Stimulated activated CD4-positive, alpha-beta T cell treated with anti-CD3 and anti-CD28 coated beads, TNF-alpha, amount 100 ng/mL, for 4 hours (primary cell): ENCODE results near the gene ARPIN.
"Not testable (repeated sequence)": the region's sequence is repeated elsewhere in the genome, so short reads cannot be mapped to it uniquely, and the experiment has no call there.

ENCODE experiments used
- DNase-seq, 3 experiments: peaks; one replicate each; pipeline ENCODE4 v3.0.0-alpha.2; 2020; ENCODE audit warnings: low read depth in 3 of 3

The ARPIN gene

DNA sequence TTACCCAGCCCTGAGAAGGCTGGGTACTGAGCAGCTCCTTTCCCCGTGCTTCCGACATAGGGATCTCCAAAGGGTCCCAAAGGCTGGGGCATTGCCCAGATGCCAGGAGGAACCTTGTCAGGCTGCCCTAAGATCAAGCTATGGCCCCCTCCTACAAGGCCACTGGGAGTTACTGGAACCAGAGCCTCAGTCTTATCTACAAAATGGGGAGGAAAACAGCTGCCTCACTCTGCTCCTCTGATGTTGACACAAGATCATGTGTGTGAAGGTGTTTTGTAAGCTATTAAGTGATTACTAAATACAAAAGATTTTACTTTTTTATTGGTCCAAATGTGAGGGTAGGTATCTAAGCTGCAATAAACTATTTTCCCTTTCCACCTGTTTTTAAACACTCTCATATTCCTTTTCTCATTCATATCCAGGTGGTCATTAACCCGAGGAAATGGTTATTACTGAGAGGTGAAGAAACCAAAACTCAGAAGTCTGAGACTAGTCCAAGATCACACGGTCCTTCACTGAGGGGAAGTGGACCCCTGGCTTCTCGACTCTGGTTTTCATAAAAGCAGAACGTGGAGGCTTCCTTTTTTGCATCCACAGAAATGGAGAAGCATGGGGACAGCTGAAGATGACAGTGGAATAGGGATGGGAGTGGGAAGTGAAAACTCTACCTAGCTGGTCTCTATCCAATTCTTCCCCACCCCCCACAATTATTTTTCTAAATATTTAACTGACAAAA is 1.7 kb downstream of the ARPIN start:
- no peak for DNase-seq

DNA sequence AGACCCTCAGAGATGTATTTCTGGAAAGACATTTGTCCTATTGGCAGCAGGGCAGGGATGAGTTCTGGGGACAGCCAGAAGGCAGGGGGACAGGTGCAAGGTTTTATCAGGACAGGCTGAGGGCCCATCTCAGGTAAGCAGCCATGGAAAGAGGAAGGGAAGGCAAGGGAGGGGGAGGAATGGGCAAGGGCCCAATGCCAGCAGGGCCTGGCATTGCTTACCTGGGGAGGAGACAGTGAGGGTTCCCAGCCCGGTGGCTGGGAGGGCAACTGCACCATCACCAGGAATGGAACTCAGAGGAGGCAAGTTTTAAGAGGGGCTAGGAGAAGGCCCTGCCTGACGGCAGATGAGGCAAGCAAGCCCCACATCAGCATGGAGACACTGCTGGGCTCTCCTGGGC is 3.1 kb downstream of the ARPIN start:
- DNase-seq = no peak

DNA sequence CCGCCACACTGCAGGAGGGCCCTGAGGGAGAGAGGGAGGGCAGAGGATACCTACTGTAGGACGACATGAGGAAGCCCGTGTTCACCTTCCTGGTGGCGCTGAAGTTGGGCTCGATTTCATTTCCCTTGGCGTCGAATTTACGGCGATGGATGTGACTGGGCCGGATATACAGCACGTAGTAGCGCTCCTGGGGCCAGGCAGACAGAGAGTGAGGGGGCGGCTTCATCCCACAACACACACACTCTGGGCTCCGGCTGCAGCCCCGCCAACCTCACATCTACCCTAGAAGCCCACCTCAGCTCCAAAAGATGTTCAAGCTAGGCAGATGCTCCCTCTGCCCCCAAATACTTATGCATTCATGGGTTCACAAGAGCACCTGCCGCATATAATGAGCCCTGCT is 4.5 kb downstream of the ARPIN start:
- no peak for DNase-seq

DNA sequence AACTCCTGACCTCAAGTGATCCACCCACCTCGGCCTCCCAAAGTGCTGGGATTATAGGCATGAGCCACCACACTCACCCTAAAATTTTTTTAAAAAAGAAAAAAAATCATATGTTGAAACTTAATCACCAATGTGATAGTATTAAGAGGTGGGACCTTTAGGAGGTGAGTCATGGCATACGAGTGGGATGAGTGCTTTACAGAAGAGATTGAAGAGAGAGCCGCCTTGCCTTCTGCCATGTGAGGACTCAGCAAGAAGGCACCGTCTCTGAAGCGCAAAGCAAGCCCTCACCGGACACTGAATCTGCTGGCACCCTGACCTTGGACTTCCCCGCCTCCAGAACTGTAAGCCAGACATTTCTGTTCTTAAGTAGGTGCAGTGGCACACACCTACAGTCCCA is 5.5 kb downstream of the ARPIN start:
- no peak for DNase-seq

DNA sequence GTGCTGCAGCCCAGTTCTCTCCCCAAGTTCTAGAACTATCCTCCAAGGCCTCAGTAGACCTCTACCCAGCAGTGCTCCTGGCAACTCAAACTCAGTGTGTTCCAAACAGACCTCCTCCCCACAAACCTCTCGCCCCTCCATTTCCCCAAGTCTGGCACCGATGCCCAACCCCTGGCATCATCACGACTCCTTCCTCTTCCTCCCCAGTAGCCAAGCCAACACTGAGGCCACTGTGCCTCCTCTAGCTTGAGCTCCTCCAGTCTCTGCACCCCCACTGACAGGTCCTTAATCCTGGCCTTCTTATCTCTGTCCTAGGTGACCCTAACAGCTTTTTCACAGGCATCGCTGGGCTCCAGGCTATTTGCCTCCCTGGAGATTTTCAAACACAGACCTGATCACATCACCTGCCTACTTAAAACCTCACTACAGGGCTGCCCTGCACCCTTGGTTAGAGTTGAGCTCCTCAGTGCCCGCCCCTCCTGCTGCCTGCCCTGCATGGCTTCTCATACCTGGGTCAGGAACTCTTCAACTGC is 6.8 kb downstream of the ARPIN start:
- no peak for DNase-seq

DNA sequence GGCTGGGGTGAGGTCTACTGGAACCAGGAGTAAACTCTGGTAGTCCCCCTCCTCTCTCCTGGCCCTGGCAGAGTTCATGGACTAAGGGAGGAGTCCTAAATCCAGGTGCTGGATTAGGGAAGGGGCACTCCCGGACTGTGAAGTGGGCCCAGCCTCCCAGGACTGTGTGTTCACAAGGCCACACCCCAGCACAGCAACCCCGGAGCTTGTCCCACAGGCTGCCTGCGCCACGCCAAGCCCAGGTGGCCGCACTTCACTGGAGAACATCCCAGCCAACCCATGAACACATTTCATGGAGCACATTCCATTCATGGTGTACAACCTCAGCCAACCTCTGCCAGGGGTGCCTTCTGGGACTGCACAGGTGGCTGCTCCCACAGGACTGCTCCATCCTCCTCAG is 8.2 kb downstream of the ARPIN start:
- no peak for DNase-seq

- no peak for DNase-seq
These were observed 9.0 kb downstream of the ARPIN start for GRCh38 chr15:89903858-89904130.

- DNase-seq = no peak
These were observed 9.5 kb downstream of the ARPIN start for GRCh38 chr15:89903015-89903857.

DNA sequence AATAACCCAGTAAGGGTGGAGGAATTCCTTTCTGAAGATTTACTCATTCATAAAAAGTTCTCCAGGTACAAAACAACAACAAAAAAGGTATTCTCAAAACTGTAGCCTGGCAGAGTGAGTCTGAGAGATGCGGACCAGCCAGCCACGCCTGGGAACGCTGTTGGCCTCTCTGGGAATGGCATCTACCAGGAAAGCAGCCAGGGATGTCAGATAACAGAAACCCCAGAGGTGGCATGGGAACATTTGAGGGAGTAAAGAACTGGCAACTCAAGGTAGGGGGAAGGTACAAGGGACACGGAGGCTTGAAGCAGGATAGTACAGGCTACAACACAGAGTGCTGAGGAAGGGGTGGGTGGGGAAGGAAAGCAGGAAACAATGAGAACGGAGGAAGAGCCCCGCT is 11.9 kb downstream of the ARPIN start:
- no peak for DNase-seq

DNA sequence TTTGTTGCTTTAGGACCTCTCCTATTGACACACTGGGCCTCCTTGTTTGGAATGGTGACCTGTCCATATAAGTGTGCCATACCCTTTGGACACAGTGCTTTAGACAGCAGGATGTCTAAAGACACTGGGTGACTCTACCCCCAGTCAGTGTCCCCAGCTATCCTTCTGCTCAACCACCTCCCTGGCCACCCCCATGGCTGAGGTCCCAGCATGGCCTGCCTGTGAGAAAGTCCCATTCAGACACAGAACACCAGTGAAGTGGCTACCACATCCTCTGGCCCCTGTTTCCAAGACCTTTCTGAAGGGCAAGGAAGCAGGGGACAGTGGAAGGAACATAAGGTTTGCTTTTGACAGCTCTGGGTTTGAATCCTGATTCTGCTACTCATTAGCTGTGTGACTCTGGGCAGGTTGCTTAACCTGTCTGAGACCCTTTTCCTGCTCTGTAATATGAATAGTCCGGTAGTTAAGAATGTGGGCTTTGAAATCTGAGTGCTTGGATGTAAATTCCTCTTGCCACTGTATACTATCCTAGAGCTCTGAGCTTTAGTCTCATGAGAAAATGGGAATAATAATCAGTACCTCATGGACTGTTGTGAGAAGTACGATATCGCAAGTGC is 12.7 kb downstream of the ARPIN start:
- DNase-seq = no peak

DNA sequence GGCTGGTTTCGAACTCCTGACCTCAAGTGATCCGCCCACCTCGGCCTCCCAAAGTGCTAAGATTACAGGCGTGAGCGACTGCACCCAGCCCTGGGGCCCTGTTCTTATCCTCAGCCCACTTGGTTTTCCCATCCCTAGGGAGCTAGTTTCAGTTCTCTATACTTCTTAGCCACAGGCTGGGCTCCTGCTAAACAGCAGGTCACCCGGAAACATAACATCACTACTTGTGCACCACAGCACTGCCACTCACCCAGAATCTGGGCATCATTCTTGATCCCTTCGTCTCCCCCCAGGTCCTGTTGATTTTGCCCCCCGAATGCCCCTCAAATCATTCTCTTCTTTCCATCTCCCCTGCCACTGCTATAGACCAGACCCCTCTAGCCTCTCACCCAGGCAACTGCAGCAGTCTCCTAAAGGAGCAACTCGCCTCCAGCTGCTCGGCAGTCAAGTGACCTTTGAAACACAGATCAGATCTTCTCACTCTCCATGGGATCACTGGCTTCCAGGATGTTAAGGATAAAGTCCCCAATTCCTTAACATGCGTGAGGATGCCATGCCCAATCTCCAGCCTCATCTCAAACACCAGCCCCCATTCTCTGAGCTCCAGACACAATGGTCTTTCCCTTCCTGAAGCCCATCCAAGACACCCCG is 13.3 kb downstream of the ARPIN start:
- DNase-seq = no peak

GRCh38 chr15:89898614-89899294 is 14.0 kb downstream of the ARPIN start:
- peak in 2 of 3 experiments; percentile 7 to 10 for DNase-seq

- no peak for DNase-seq
These were observed 14.6 kb downstream of the ARPIN start for GRCh38 chr15:89898146-89898545.

DNA sequence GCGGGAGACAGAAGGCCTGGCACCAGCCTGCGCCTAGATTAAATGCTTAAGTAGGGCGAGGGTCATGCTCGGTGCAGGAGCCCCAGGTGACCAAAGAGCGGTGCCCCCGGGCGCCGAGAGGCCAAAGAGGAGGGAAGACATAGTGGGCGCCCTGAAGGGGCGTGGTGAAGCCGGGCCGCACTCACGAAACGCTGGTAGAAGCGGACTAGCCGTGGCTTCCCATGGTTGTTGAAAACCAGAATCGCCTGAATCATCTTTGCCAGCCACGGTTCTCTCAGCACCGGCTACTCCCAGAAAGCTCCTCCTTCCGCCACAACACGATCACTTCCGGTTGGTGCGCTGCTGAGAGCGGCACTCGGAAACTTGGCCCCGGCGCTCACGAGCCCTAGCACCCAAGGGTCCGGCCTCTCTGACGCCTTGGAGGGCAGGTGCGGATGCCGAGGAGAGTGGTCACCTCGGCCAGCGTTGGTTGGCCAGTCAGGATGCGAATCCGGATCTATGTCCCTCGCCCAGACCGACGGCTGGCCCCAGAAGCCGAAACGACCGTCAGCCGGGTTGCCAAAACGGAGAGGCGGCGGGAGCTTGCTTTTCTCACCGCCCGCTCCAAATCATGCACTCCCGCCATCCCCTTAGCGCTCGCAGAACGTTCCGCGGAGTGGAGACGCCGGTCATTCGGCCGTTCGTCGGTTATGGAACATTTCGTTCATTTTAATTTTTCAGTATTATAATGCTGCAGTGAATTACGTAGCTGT is 18.9 kb downstream of the ARPIN start, which contains the start of gene AP3S2:
Gene AP3S2, minus strand, starts transcription at position 299 of the 752 bp plus-strand sequence. Its CDS starts 45 bp downstream, at position 254.
- DNase-seq = peak; percentile 70 to 82 (median 74)

GRCh38 chr15:89893027-89893426 is 19.7 kb downstream of the ARPIN start:
- DNase-seq = no peak

GRCh38 chr15:89888214-89888804 is 24.4 kb downstream of the ARPIN start:
- DNase-seq = no peak

DNA sequence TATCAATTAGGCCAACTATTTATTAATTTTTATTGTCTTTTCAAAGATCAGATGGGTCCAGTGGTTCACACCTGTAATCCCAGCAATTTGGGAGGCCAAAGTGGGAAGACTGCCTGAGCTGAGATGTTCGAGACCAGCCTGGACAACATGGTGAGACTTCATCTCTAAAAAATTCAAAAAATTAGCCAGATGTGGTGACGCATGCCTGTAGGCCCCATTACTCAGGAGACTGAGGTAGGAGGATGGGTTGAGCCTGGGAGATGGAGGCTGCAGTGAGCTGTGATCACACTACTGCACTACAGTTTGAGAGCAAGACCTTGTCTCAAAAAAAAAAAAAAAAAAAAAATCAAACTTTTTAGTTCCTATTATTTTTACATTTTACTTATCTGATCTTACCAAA is 27.1 kb downstream of the ARPIN start:
- DNase-seq = no peak

DNA sequence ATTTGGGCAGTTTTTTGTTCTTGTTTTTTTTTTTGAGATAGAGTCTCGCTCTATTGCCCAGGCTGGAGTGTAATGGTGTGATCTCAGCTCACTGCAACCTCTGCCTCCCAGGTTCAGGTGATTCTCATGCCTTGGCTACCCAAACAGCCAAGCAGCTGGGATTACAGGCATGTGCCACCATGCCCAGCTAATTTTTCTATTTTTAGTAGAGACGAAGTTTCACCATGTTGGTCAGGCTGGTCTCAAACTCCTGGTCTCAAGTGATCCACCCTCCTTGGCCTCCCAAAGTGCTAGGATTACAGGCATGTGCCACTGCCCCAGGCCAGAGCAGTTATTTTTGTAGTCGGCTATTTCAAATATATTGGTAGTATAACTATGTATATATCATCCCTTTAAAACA is 27.6 kb downstream of the ARPIN start:
- DNase-seq = not testable (repeated sequence)

- DNase-seq = no peak
These were observed 29.2 kb downstream of the ARPIN start for GRCh38 chr15:89883518-89883917.

DNA sequence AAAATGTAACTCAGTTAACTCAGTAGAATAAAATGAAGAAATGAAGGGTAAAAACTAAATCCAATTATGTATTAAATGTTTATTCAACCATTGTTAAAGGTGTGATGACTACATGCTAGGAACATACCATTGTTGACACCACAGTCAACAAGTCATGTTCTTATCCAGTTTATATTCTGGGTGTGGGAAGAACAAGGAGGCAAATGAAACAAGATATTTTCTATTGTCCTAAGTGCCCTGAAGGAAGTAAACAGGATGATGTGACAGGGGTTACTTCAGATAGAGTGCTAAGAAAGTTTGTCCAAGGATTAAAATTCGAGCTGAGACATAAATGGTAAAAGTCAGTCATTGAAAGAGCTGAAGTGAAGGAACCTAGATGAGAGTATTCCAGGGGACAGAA is 32.0 kb downstream of the ARPIN start:
- DNase-seq = no peak
